MCF 10A (cell line): ENCODE data around the gene CDADC1. TPM values are rescaled to one million over a fixed set of nuclear protein-coding genes. Genes with fewer than 3 reads are reported as not detected.

ENCODE experiments used
- BruUV-seq: library from RNA; stranded (reverse); fragments of 400-500 nt; replicated peaks from 2 replicates; lab custom pipeline; 2021; lab: Mats Ljungman, UMichigan
- CTCF ChIA-PET: fragments of 300-600 bp; sonication (Branson Sonifier 250); formaldehyde crosslinking; extraction: SDS; loops from one replicate; lab custom pipeline; 2021; ENCODE audit warnings: antibody characterized with exemption, inconsistent platforms; lab: Yijun Ruan, JAX
- POLR2A ChIA-PET: fragments of 300-600, 350-650 bp; sonication (Branson Sonifier 250); formaldehyde crosslinking; extraction: SDS; loops from one replicate; lab custom pipeline; 2020; ENCODE audit warnings: antibody characterized with exemption, inconsistent platforms; lab: Yijun Ruan, JAX
- DNase-seq: peaks from one replicate; pipeline ENCODE4 v3.0.0-alpha.2; 2018; ENCODE audit not compliant: unreplicated experiment
- H3K27ac Mint-ChIP-seq: one replicate; pipeline ENCODE4 v1.8.0; 2022; ENCODE audit warnings: mild to moderate bottlenecking, low read depth, mixed read lengths; ENCODE audit not compliant: unreplicated experiment
- H3K27me3 Mint-ChIP-seq: one replicate; pipeline ENCODE4 v1.8.0; 2022; ENCODE audit warnings: mixed read lengths; ENCODE audit not compliant: insufficient read depth, unreplicated experiment
- H3K36me3 Mint-ChIP-seq: one replicate; pipeline ENCODE4 v1.8.0; 2022; ENCODE audit warnings: mild to moderate bottlenecking, moderate library complexity, mixed read lengths; ENCODE audit not compliant: insufficient read depth, unreplicated experiment
- H3K4me1 Mint-ChIP-seq: one replicate; pipeline ENCODE4 v1.8.0; 2022; ENCODE audit warnings: mixed read lengths; ENCODE audit not compliant: insufficient read depth, unreplicated experiment
- H3K4me3 Mint-ChIP-seq: one replicate; pipeline ENCODE4 v1.8.0; 2022; ENCODE audit warnings: mild to moderate bottlenecking, moderate library complexity, mixed read lengths; ENCODE audit not compliant: unreplicated experiment
- H3K9me3 Mint-ChIP-seq: one replicate; pipeline ENCODE4 v1.8.0; 2022; ENCODE audit warnings: mixed read lengths; ENCODE audit not compliant: unreplicated experiment
- CTCF ChIP-seq: fragments of 200-600 bp; IDR thresholded peaks from one replicate; pipeline ENCODE4 v1.8.0; 2022; ENCODE audit warnings: antibody characterized with exemption, mild to moderate bottlenecking; ENCODE audit not compliant: unreplicated experiment
- intact Hi-C: fragments of 100-400 bp; cut with micrococcal nuclease; formaldehyde crosslinking; loops from 2 replicates; pipeline ENCODE4 v1.14.1; 2022
- total RNA-seq: library from RNA; stranded (reverse); gene quantifications from 2 replicates; pipeline ENCODE4 v1.2.3, GENCODE V29; 2022

CDADC1 gene
- total RNA-seq, 1 experiment from 2014 or later: 9.4 TPM

- no peaks in the 10 kb centered on the region for H3K4me1 Mint-ChIP-seq
- CTCF ChIA-PET: interaction anchor here (0.6 to 2.1 kb wide), 7 partner anchors 24 to 329 kb away, joined by 3 to 8 read pairs (median 3); no protein-coding TSS in a partner anchor
Measured at GRCh38 chr13:49278211-49278610, 30.5 kb downstream of the CDADC1 start.

GRCh38 chr13:49279112-49279511, 31.4 kb downstream of the CDADC1 start:
- intact Hi-C loops: no loop called here
- Mint-ChIP-seq H3K36me3 (no peaks in the 10 kb centered on the region), H3K4me3 (no peak overlapping the region), H3K27me3 (no peaks in the 10 kb centered on the region), H3K9me3 (no peaks in the 10 kb centered on the region), H3K4me1 (no peaks in the 10 kb centered on the region), H3K27ac (no peak overlapping the region)
- no peak for DNase-seq
- ChIA-PET CTCF (interaction anchor here (0.6 to 2.1 kb wide), 6 partner anchors 11 to 180 kb away, joined by 3 to 8 read pairs (median 4); no protein-coding TSS in a partner anchor), POLR2A (interaction anchor here (0.7 to 1.4 kb wide), 4 partner anchors 13 to 412 kb away, joined by 3 to 5 read pairs (median 4); partner anchors contain the start of genes CDADC1 and EBPL)
- no peak for TF ChIP-seq CTCF
- no TSS peak for BruUV-seq

More at GRCh38 chr13:49278211-49278610, 30.5 kb downstream of the CDADC1 start:
- H3K27me3 Mint-ChIP-seq: no peaks in the 10 kb centered on the region
- POLR2A ChIA-PET: interaction anchor here (1.1 to 1.4 kb wide), 2 partner anchors 30 to 67 kb away, joined by 3 to 5 read pairs; partner anchors contain the start of gene CDADC1
- H3K9me3 Mint-ChIP-seq: no peaks in the 10 kb centered on the region
- intact Hi-C loops: no loop called here
- H3K4me3 Mint-ChIP-seq: no peak overlapping the region
- no peak overlapping the region for H3K27ac Mint-ChIP-seq
- no TSS peak for BruUV-seq
- no peak for DNase-seq
- no peak for TF ChIP-seq CTCF
- no peaks in the 10 kb centered on the region for H3K36me3 Mint-ChIP-seq

- TF ChIP-seq CTCF: no peak
- H3K27me3 Mint-ChIP-seq: no peaks in the 10 kb centered on the region
- no peaks in the 10 kb centered on the region for H3K9me3 Mint-ChIP-seq
- ChIA-PET CTCF (interaction anchor here (0.7 to 2.2 kb wide), 16 partner anchors 9 to 496 kb away, joined by 3 to 13 read pairs (median 4); partner anchors contain the start of gene CDADC1), POLR2A (interaction anchor here (1.6 kb wide), 1 partner anchor 32 kb away, joined by 10 read pairs; the partner anchor contains the start of gene CDADC1)
- H3K27ac Mint-ChIP-seq: no peak overlapping the region
- no peak for DNase-seq
- H3K4me1 Mint-ChIP-seq: no peaks in the 10 kb centered on the region
- H3K36me3 Mint-ChIP-seq: no peaks in the 10 kb centered on the region
- intact Hi-C loops: loop anchor here (10.0 kb wide), 1 partner anchor 505 kb away; no protein-coding TSS in a partner anchor
- no peak overlapping the region for H3K4me3 Mint-ChIP-seq
- no TSS peak for BruUV-seq
Measured at GRCh38 chr13:49279885-49280284, 32.2 kb downstream of the CDADC1 start.

GRCh38 chr13:49287995-49288394, 40.3 kb downstream of the CDADC1 start:
- H3K27ac Mint-ChIP-seq: no peak overlapping the region
- no peak overlapping the region for H3K4me3 Mint-ChIP-seq
- H3K9me3 Mint-ChIP-seq: no peaks in the 10 kb centered on the region
- intact Hi-C loops: loop anchor here (10.0 kb wide), 1 partner anchor 513 kb away; no protein-coding TSS in a partner anchor
- CTCF ChIA-PET: no interaction called here
- POLR2A ChIA-PET: no interaction called here
- H3K27me3 Mint-ChIP-seq: no peaks in the 10 kb centered on the region
- no TSS peak for BruUV-seq
- no peaks in the 10 kb centered on the region for H3K36me3 Mint-ChIP-seq
- H3K4me1 Mint-ChIP-seq: no peaks in the 10 kb centered on the region
- no peak for TF ChIP-seq CTCF
- no peak for DNase-seq
